SIG-M5 treated with dmso at 0.1 percent for 504 hours (cell line): ENCODE measurements around the gene TRMT6.

Source experiments
- DNase-seq: peaks from one replicate; lab custom pipeline; 2025; ENCODE audit not compliant: unreplicated experiment; lab: John Stamatoyannopoulos, UW

The TRMT6 gene

DNA sequence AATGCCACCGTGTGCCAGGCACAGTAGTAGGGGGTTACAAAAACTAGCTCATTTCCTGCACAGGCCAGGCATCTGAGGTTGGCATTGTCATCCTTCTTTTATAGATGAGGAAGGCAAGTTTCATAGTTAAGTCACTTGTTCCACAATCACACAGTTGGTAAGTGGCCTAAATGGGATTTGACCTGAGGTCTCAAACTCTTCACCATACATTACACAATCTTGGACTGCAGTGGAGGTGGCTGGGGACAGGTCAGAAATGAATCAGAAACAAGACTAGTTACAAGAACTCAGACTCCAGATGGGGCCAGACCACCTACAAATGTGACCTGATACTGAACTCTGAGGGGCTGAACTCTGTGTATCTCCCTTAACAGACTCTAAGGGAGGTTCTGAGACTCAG lies 49.4 kb downstream of the TRMT6 start:
- DNase-seq = no peak

DNA sequence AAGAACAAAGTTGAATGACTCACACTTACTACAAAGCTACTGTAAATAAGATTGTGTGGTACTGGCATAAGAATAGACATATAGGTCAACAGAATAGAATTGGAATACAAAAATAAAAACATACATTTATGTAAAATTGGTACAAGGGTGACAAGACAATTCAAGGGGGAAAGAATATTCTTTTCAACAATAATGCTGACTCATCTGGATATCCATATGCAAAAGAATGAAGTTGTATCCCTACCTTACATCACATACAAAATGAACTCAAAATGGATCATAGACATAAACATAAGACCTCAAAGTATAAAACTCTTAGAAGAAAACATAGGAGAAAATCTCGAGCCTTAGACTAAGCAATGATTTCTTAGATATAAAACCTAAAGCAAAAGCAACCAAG lies 50.9 kb downstream of the TRMT6 start:
- DNase-seq = no peak

DNA sequence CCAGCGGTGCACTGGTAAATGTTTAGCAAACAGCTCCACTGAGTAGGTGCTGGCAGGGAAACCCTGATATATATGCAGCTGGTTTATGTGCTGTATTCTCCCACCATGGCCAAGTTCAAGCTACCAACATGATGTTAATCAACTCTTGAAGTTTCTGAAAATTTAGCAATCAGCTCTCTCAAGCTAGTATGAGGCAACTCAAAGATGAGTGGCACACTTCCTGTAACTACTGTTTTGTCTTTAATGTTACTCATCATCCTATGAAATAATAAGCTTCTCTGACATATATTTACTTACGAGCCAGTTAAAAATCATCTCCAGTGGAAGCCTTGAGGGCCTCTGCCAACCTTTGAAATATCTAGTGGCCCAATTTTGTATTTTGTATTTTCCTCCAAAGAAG lies 54.7 kb downstream of the TRMT6 start:
- DNase-seq = peak; percentile 66

DNA sequence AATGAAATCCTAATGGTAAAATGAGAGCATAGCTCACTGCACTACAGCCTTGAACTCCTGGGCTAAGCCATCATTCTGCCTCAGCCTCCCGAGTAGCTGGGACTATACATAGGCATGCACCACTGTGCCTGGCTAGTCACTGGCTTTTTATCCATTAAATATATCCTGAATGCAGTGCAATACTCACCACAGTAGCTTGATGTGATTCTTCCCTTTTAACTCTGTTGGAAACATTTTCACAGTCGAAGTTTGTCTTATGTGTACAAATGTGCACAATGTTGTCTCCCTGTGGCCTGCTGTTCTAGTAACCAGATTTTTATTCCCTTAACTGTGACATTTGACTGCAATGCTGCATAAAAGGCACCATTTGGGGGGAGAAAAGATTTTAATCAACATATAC lies 56.7 kb downstream of the TRMT6 start:
- no peak for DNase-seq

DNA sequence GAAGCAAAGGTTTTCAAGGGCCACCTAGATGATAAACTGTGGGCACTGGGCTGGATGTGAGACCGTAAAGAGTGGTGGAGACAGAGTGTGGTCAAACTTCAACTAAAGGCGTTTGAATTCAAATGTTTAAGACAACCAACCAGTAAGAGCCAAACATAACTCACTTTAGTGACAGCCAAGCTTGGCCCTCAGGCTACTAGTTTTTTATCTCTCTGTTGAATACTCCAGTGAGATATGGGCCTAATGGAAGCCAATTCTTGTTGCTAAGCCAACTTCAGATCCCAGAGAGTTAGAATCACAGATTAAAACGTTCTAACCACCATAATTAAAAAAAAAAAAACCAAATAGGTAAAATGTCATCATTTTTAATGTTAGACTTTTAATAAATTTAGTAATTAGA lies 57.3 kb downstream of the TRMT6 start:
- DNase-seq = no peak

DNA sequence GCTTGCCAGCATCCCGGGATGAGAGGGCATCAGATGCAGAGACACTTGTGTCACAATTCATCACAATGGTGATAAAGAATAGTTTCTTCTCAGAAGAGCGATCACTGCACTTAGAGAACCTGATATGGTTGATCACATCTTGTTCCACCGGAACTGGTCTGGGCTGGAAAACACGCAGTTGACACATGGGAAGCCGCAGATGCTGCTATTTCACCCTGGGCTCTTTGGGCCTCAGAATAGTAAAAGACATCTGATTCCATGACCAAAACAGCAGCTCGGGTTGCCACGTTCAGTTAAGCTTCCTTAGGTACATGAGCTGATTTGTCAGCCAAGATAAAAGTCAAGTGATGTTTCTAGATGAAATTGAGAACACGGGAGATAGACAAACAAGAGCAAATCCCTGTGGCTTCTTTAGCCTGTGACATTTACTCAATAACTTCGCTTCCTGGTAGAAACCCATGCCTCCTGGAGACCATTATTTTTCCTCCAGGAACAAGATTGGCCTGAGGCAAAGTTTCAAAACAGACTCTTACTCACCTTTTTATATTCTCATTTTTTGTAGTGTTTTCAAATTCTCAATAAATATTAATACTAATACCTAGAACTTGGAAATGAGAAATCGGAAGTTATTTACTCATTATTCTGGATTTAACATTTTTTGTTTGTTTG lies 59.4 kb downstream of the TRMT6 start:
- no peak for DNase-seq

DNA sequence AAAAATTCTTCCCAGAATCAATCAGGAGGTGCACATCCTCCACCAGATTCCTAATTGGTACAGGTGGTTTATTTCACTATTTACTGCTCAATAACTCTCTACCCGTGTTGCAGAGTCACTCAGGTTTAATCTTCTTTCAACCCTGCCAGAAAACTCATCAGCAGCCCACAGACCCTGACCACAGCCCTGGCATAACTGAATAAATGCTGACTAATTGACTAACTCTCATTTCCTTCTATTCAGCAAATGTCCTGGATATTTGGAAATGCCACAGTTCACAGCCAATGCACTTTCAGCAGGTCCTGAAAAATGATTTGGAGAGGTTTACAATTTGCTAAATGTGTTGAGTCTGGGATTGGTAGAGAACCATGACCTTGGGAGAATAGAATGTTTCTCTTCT lies 62.3 kb downstream of the TRMT6 start:
- DNase-seq = no peak

DNA sequence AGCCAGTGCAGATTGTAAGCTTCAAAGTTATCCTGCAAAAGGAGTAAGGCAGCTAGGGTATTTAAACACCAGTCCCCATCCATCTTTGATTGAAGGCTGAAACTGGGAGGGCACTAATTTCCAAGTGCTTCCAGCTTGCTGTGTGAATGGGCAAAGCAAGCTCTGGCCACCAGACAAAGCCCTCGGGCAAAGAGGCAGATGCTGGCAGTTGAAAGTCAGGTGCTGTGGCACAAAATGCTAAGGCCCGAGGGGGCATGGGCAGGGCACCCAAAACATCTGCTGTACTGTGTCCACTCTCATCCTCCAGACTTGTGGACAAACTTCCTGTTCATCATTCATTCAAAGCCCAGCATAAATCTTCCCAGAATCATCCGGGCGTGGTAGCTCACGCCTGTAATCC lies 62.9 kb downstream of the TRMT6 start:
- no peak for DNase-seq
